Measurements from ENCODE around the gene GALNT17.

GALNT17 gene

DNA sequence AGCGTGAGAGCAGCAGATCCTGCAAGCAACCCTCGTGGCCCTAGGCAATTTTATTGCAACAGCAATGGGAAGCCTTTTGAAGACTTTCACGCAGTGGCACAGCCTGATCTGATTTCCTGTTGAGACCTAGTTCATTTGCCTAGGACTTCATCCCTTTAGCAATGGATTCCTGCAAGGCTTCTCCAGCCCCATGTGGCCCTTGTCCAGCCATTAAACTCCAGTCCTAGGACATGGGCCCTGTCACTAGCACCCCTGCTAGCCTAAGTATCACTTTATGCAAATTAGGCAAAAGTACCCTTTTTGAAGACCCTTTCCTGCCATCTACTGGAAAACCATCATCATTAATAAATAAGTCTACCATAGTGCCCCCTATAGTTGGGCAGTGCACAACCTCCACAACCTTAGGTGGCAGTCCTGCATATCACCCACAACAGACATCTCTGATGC is 379.4 kb downstream of the GALNT17 start:
- no peak for DNase-seq

DNA sequence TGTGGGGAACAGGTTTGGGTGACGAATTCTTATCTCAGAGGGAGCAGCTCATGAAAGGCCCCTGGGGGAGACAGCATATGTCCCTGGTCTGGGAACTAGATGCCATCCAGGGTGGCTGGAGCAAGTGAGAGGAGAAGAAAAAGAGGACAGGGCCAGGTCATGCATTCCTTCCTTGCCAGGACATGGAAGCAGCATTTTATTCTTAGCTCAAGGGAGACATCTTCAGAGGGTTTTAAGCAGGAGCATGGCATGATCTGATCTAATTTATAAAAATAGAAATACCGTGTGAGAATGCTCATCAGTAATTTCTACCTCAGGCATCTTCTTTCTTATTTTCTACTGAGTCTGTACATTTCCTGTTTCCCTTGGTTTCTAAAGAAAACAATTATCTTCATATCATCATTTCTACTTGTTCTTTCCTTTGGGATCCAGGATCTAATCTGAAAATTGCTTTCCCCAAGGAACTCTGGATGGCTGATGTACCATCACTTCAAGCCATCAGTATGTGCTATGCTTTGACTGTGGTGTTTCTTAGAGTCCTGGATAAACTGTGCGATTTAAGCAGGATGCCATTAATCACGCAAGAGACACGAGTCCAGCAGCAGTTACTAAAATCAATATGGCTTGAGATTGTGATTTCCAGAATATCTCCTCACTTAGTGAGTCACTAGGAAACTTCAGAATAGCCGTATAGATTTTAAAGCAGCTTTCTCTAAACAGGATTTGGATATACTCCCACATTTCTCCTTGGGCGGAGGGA is 386.2 kb downstream of the GALNT17 start:
- DNase-seq, result no peak

DNA sequence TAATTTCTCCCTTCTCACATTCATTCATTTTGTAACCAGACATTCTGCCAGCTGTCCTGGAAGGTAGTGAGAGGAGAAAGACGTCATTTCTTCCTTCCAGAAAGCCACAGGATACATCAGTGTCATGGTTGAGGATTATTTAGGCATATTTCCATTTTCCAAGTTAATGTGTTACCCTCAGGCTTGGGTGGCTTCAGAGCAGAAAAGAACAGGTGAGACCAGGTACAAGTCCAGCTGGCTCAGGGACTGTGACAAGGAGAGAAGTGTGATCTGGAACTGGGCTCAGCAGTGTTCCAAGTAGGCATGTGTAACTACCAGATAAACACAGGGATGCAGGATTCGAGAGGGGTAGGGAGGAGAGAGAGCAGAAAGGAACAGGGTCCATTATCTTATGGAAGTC is 386.9 kb downstream of the GALNT17 start:
- no peak for DNase-seq

DNA sequence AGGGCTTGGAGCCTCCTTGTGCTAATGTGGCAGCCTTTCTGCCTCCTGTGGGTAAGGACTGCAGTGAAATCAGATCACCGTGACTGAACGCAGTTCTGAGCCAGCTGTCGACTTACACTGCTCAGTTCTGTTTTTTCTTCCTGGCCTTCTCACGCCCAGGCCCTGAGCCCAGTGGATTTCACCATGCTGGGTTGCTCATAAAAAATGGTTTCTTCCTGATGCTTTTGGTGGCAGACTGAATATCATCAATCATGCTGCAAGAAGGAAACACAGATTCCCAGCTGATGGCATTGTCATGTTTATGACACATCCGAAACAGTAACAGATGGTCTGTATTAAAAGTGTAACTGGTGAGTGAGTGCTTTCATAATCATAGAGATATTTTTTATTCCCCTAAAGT is 389.6 kb downstream of the GALNT17 start:
- no peak for DNase-seq

DNA sequence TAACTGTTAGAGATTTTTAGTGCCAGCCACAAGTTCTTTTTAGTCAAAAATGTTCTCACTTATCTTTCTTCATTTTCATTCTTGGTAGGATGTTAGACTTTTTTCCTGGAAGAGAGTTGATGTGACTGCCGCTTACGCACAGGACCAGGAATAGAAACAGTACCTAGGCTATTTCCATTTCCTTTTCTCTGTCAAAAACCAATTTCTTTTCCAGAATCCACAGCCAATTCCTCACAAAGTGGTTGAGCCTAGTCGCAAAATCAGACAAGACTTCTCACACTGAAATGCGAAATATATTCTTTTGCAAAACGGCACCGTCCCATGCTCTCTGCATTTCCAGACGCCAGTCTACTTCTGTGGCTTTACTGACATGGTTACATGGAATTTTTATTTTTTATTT is 394.2 kb downstream of the GALNT17 start:
- DNase-seq, result no peak

DNA sequence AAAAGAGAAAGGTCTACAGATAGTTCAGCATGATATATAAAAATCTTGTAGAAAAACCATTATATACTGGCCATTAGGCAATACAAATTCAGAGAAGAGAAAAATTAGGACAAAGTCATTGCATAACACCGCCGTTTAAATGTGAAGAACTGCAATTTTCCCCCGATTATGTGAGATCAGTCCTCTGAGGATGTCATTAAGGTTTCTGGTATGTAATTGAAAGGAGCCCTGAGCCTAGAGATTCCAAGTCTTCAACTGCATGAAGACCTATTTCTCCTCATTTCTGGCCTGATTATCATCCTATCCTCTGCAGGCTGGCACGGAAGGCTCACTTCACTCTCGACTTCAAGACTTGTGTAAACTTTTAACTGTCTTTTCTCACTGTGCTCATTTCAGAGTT is 395.3 kb downstream of the GALNT17 start:
- no peak for DNase-seq

DNA sequence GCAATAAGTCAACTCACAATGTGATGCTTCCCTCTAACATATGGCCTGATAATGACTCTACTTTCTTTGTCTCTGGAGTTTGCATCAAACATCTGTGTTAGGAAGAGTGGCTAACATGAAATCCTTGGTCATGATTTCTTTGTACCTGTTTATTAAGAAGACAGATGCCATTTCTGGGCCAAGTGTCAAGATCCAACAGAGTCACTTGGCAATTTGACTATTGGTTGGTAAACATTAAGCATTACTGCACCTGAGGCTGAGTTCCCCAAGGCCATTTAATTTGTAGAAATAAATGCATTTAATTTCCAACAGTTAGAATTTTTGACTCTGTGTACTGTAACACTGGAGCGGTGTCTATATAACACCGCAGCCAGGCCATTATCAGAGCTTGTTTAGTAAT is 403.7 kb downstream of the GALNT17 start:
- no peak for DNase-seq

DNA sequence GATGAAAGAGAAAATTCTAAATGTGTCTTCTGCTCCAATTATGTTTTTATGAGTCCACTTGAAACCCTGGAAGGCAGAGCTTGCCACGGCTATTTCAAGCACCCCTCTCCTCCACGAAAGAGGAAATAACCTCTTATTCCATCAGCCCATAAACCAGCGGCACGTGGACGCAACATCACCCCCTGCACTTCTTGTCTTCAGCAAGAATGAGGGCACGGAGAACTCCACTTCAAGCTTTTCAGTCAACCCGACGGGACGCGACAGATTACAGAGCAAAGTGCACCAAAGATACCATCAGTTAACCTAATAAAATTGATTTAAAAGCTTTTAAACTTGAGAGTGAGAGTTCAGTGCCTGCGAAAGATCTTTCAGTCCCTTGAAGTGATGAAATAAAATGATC is 406.3 kb downstream of the GALNT17 start:
- DNase-seq, result no peak

DNA sequence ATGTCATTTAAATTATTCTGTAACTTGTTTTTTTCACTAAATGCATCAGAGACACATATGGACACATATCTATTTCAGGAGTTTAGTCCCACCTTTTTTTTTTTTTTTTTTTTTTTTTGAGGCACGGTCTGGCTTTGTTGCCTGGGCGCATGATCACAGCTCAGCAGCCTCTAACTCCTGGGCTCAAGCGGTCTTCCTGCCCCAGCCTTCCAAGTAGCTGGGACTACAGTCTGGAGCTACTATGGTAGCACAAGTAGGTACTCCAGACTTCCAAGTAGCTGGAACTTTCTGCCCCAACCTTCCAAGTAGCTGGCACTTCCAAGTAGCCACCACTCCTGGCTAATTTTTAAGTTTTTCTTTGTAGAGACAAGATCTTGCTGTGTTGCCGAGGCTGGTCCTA is 407.7 kb downstream of the GALNT17 start:
- no peak for DNase-seq

DNA sequence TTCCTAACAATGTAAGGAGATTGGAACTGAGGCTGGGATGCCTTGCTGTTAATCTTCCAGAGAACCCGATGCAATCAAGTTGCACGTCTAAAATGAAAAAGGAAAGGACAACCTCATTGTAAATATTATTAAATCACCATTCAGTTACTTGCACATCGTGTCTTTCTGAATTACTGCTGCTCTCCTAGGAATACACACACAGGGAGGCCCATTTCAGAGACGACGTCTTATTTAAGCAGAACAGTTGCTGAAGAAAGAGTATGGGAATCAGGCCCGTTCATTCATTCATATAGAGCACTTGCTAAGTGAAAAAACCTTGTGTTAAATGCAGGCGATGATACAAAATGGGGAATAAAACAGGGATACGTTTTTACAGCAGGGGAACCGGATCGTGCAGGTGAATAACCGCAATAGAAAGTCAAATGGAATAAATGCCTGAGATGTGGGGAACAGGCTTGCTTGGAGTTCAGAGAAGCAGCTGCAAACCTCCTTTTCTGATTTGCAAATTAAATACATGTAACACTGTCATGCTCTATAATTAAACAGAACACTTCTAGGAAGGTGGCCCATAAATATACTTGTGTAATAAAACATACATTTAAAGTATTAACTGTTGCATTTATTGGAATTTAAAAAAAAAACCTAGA is 409.9 kb downstream of the GALNT17 start:
- no peak for DNase-seq

DNA sequence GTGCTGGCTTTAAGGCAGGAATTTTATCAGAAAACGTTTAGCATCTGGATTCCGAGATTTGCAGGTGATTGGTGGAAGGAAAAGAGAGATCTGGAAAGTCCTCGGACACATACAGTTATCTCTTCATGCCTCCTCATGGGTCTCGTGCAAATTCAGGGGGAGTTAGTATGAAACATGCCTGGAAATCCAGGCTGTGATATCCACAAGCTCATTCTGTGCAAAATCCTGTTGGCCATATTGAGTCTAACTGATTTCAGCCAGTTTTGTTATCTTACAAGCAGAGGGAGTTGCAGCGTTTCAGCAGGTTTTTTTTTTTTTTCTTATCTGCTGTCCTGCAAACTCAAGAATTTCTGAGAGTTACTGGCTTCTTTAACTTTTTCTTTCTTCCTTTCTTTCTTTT is 411.5 kb downstream of the GALNT17 start:
- DNase-seq, result no peak

DNA sequence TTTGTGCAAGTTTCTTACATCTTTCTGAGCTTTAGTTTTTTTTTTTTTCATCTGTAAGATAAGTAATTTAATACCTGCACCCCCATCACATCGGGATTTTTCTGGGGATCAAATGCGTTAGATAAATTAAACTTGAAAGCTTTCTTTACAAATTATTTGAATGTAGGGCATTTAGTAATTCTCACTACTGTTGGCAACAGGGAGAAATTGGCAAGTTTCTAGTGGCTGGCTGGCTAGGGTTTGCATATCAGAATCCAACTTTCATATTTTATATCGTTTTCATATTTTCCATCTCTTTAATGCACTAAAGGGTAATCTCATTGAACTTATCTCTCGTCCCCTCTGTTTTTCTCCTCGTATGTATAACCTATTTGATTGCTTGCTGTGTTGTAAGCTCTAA is 412.9 kb downstream of the GALNT17 start:
- no peak for DNase-seq

DNA sequence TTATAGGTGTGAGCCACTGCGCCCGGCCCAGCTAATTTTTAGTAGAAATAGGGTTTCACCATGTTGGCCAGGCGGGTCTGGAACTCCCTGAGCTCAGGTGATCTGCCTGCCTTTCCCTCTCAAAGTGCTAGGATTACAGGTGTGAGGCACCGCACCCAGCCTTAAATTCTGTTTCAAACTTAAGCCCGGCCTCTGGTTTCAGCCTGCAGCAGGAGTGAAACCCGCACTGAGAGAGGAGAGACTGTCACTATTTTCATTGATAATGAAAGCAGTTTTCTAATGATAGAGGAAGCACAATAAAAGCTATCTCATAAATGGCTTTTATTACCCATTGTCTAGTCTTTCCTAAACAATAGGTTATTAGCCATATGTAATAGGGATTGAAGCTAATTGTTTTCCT is 415.5 kb downstream of the GALNT17 start:
- DNase-seq, result no peak

DNA sequence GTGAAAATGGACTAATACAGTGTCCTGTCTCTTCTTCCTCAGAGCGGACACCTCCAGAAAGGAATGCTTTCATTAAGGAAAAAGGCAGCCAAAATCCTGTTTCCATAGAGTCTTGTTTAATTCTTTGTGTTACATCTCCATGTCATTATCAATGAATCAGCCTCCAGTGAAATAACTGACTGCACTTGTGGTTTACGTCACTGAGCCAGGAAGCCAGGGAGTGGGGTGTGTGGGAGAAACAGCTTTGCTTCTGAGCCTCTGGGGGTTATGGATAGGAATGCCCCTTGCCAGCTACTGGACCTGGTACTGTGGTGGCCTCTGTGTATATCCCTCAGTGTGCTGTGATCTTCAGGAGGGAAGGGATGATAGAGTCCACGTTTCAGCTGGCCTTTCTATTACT is 416.8 kb downstream of the GALNT17 start:
- no peak for DNase-seq

DNA sequence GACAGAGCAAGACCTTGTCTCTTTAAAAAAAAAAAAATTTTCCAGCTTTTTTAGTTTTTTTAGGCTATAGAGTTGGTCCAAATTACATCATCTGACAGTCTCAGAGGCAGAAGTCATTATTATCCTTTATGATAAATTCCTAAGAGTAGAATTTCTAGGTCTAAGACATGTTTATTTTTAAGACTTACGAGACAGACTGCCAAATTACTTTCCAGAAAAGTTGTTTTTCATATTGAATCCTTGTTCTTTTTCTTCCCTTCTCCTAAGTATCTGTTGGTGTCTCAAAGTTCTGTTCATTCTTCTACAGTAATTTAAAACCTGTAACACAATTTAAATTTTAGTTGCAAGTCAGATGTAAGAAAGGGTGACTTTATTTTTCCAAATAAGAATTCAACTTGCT is 421.4 kb downstream of the GALNT17 start:
- DNase-seq, result no peak

DNA sequence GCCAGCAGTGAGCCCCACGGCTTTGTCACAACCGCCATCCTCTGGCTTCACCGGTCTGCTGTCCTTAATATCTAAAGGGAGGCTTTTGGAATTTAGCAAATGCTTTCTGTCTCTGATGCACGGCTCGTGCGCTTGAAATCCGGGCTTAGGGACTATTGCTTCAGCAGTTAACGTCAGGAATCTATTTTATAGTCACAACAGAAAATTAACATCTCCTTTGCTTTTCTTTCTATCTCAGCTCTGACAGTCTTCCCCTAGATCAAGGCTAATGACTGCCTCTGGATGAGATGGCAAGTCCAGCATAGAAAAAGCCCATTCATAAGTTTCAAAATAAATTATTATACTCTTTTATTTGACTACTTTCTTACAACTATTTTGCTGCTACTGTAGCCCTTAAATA is 423.8 kb downstream of the GALNT17 start:
- DNase-seq, result no peak

DNA sequence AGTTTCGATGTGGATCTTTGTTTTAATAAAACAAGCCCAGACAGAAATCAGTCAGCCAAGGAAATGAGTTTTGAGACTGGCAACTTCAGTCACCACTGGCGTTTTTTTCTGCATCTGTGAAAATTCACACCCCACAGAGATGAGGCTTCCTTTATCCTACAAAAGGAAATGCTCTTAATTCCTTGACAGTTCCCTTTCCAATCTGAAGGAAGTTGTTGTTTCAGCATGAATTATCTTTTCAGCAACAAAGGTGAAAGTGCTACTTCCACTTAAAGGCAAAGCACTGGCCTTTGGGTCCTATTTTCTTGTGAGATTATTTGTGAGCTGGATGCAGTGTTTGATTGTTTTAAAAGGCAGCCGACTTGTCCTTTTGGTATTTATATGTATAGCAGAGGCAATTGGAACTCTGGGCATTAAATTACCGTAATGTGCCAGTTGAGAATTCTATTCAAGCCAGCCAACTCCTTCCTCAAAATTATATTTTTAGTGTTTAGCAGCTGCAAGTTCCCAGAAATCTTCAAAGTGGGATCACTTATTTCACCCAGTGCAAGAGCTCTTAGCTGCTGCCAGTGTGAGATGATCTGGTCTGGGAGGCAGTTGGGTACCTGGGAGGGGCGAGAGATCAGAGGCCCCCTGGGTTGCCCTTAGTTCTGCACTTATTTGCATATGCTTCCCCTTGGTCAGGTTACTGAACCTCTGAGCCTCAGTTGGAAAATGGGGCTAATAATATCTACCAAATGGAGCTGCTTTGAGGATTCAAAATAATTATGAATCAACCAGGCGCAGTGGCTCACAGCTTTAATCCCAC is 427.1 kb downstream of the GALNT17 start:
- no peak for DNase-seq

DNA sequence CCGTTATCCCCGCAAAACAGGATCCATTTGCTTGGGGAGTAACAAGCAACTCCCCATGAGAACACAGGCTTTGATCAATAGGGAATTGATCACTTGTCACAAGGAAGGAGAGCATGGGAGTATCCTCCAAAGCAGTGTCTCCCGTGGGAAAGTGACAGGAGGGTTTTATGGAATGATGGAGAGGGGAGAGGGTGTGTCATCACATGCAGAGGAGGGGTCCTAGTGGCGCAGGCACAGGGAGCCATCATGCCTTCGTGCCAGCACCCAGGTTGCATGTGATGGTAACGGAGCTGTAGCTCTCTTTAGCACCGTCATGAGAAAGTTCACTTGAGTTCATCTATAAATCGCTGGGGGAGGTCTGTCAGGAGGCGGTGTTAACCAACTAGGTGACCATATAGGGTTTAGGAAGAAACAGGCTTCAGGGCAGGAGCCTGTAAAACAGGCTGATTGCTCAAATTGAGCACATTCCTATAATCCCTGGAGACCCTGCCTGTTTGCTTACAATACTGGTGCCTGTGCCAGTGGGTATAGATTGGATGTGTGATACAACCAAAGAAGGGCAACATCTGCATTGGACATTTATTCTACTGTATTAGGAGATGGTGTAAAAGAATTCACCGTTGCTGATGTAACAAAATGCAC is 428.5 kb downstream of the GALNT17 start:
- no peak for DNase-seq

DNA sequence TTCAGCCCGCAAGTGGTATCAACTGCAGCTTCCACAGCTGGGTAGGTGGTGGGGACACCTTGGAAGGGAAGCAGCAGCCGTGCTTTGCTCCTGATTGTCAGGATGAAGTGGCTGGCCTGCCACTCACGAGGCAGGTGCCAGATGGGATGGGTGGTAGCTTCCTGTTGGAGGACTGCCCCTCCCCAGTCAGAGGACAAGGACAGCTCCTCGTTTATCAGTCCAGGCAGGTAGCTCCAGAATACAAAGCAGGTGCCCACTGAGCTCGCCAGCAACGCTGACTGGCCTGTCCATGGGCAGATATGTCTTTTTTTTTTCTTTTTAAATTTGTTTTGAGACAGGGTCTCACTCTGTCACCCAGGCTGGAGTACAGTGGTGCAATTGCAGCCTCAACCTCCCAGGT is 431.3 kb downstream of the GALNT17 start:
- DNase-seq, result no peak

DNA sequence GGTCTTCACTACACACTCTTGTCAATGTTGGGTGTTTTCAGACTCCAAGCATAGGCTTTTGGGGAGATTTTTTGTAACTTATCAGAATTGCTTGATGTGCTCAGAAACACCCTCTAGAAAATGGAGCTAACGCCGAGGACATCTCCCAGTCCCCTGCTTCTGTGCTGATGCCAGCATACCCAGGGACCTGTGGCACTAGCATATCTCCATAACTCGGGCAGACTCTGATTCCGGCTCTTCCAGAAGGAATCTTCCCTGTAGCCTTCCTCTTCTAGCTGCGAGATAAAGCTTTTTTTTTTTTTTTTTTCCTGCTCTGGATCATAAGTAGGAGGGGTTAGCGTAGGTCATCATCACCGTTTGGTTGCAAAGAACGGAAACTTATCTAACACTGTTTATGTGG is 434.4 kb downstream of the GALNT17 start:
- no peak for DNase-seq

DNA sequence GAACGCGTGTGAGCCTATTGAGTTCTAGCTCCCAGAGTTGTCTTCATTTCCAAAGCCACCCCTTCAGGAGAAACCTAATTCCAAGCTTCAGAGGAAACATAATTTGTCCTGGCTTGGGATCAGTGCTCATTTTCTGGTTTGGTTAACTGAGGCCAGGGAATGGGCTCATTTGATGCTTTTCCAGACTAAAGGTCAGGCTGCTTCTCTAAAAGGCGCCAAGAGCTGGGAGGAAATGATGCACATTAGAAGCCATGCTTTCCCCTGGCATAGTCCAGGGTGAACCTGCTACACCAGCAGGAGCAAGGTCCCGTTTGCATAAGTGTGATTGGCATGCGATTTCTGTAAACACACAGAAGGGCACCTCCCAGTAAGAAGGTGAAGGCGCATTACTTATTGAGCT is 435.0 kb downstream of the GALNT17 start:
- no peak for DNase-seq

DNA sequence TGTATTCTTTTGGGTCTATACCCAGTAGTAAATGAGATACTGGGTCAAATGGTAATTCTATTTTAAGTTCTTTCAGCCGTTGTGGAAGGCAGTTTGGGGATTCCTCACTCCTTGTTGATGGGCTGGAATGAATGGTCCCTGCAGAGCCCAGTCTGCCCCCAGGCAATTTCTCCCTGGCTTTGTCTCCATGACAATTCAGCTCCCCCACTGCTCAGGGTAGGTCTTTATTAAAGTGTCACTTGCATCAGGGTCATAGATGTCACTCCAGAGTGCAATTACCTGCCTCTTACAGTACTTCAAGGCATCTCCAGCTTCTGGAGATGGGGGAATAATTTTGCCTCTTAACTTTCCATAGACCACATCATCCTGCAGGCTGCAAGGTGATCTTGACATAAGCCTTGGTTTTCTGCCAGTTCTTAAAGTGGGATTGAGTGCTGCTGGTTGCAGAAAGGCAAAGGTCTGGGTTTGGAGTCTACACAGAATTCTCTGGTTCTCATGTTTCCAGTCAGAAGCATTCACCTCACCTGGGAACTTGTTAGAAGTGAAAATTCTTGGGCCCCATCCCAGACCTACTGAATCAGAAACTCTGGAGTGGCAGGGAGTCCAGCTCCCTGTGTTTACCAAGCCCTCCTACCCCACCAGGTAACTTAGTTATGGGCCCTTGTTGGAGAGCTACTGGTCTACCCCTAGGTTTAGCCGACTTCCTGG is 442.4 kb downstream of the GALNT17 start:
- no peak for DNase-seq

DNA sequence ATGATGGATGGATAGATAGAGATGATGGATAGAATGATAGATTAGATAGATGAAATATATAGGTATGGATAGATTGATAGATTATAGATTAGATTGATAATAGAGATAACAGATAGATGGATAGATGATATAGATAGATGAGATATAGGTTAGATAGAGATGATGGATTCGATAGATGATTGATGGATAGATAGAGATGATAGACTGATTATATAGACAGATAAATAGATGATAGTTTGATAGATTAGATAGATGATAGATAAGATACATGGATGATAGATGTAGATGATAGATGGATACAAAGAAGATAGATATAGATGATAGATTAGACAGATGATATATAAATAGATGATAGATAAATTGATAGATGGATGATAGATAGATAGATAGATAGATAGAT is 448.1 kb downstream of the GALNT17 start:
- no peak for DNase-seq

Measured in activated CD4-positive, alpha-beta T cell treated with anti-CD3 and anti-CD28 coated beads for 48 hours (primary cell).